Anterior cingulate cortex (tissue), 58 donors: Measurements from ENCODE around the gene RPLP2.

ENCODE experiments used
- DNase-seq, 58 donors: peaks; one replicate each; lab custom pipeline; 2025; lab: John Stamatoyannopoulos, UW

The RPLP2 gene

GRCh38 chr11:843818-844692 is 34.3 kb downstream of the RPLP2 start:
- peak in 7 of 58 donors; percentile 25 to 43 (median 35) for DNase-seq

- peak in 30 of 58 donors; percentile 21 to 67 (median 36) for DNase-seq
These were observed 35.2 kb downstream of the RPLP2 start for GRCh38 chr11:844693-845644.

- no peak for DNase-seq
These were observed 36.2 kb downstream of the RPLP2 start for GRCh38 chr11:845872-846495.

GRCh38 chr11:846496-847098 is 36.8 kb downstream of the RPLP2 start:
- no peak for DNase-seq

- DNase-seq = no peak
These were observed 38.1 kb downstream of the RPLP2 start for GRCh38 chr11:847876-848275.

- DNase-seq = peak in 9 of 58 donors; percentile 10 to 46 (median 23)
These were observed 38.7 kb downstream of the RPLP2 start for GRCh38 chr11:848380-848931.

- peak in 1 of 58 donors; percentile 37 for DNase-seq
These were observed 39.5 kb downstream of the RPLP2 start for GRCh38 chr11:849104-849824.

- DNase-seq = no peak
These were observed 40.4 kb downstream of the RPLP2 start for GRCh38 chr11:849951-850774.

GRCh38 chr11:850775-851763 is 41.3 kb downstream of the RPLP2 start:
- DNase-seq = no peak

GRCh38 chr11:852762-853161 is 43.0 kb downstream of the RPLP2 start:
- DNase-seq = no peak

- no peak for DNase-seq
These were observed 44.1 kb downstream of the RPLP2 start for GRCh38 chr11:853682-854448.

GRCh38 chr11:854601-855329 is 45.0 kb downstream of the RPLP2 start:
- DNase-seq = no peak

GRCh38 chr11:855330-855674 is 45.5 kb downstream of the RPLP2 start:
- no peak for DNase-seq

GRCh38 chr11:855796-856195 is 46.0 kb downstream of the RPLP2 start:
- DNase-seq = no peak

- no peak for DNase-seq
These were observed 46.6 kb downstream of the RPLP2 start for GRCh38 chr11:856397-856796.
